HEK293 (cell line): Measurements from ENCODE around the gene UGGT2.

ENCODE experiments used
- EGR2 ChIP-seq: fragments of 450-650 bp; formaldehyde crosslinking; IDR thresholded peaks from 2 replicates; pipeline ENCODE4 v1.5.1; 2016; ENCODE audit warnings: low read depth, missing biosample characterization, missing genetic modification characterization
- FEZF1 ChIP-seq: fragments of 450-650 bp; formaldehyde crosslinking; IDR thresholded peaks from 2 replicates; pipeline ENCODE4 v1.5.1; 2016; ENCODE audit warnings: missing biosample characterization, missing genetic modification characterization
- GLIS2 ChIP-seq: fragments of 450-650 bp; formaldehyde crosslinking; IDR thresholded peaks from 2 replicates; pipeline ENCODE4 v1.5.1; 2016; ENCODE audit warnings: missing biosample characterization, missing genetic modification characterization
- IKZF3 ChIP-seq: fragments of 450-650 bp; IDR thresholded peaks from 2 replicates; pipeline ENCODE4 v1.5.0; 2018; ENCODE audit warnings: missing biosample characterization, mild to moderate bottlenecking, missing genetic modification characterization, moderate library complexity
- MZF1 ChIP-seq: fragments of 450-650 bp; formaldehyde crosslinking; IDR thresholded peaks from 2 replicates; pipeline ENCODE4 v1.5.1; 2017; ENCODE audit warnings: missing biosample characterization, missing genetic modification characterization, borderline replicate concordance
- OVOL3 ChIP-seq: fragments of 450-650 bp; formaldehyde crosslinking; IDR thresholded peaks from 2 replicates; pipeline ENCODE4 v1.5.1; 2016; ENCODE audit warnings: missing biosample characterization, missing genetic modification characterization
- PRDM2 ChIP-seq: fragments of 450-650 bp; formaldehyde crosslinking; IDR thresholded peaks from 2 replicates; pipeline ENCODE4 v1.5.1; 2016; ENCODE audit warnings: missing biosample characterization, missing genetic modification characterization, borderline replicate concordance
- ZFHX2 ChIP-seq: fragments of 450-650 bp; formaldehyde crosslinking; conservative IDR thresholded peaks from 2 replicates; pipeline ENCODE4 v1.5.1; 2016; ENCODE audit warnings: missing biosample characterization, missing genetic modification characterization
- ZFP37 ChIP-seq: fragments of 450-650 bp; formaldehyde crosslinking; IDR thresholded peaks from 2 replicates; pipeline ENCODE4 v1.5.1; 2016; ENCODE audit warnings: missing biosample characterization, missing genetic modification characterization
- ZNF174 ChIP-seq: fragments of 450-650 bp; formaldehyde crosslinking; IDR thresholded peaks from 2 replicates; pipeline ENCODE4 v1.5.0; 2017; ENCODE audit warnings: missing biosample characterization, mild to moderate bottlenecking, missing genetic modification characterization
- ZNF2 ChIP-seq: fragments of 450-650 bp; formaldehyde crosslinking; IDR thresholded peaks from 2 replicates; pipeline ENCODE4 v1.5.1; 2016; ENCODE audit warnings: missing biosample characterization, missing genetic modification characterization
- ZNF341 ChIP-seq: fragments of 450-650 bp; formaldehyde crosslinking; IDR thresholded peaks from 2 replicates; pipeline ENCODE4; 2016; ENCODE audit warnings: low read depth, missing biosample characterization, missing genetic modification characterization
- ZNF366 ChIP-seq: fragments of 450-650 bp; formaldehyde crosslinking; conservative IDR thresholded peaks from 2 replicates; pipeline ENCODE4 v1.5.1; 2016; ENCODE audit warnings: missing biosample characterization, missing genetic modification characterization
- ZNF394 ChIP-seq: fragments of 450-650 bp; formaldehyde crosslinking; IDR thresholded peaks from 2 replicates; pipeline ENCODE4 v1.5.1; 2016; ENCODE audit warnings: missing biosample characterization, missing genetic modification characterization, mild to moderate bottlenecking, moderate library complexity, borderline replicate concordance
- ZNF510 ChIP-seq: fragments of 450-650 bp; formaldehyde crosslinking; IDR thresholded peaks from 2 replicates; pipeline ENCODE4 v1.5.1; 2018; ENCODE audit warnings: mild to moderate bottlenecking, missing genetic modification characterization, missing biosample characterization; ENCODE audit not compliant: insufficient replicate concordance
- ZNF600 ChIP-seq: fragments of 450-650 bp; formaldehyde crosslinking; IDR thresholded peaks from 2 replicates; pipeline ENCODE4 v1.5.1; 2016; ENCODE audit warnings: missing biosample characterization, missing genetic modification characterization
- ZNF610 ChIP-seq: fragments of 450-650 bp; formaldehyde crosslinking; IDR thresholded peaks from 2 replicates; pipeline ENCODE4 v1.5.1; 2016; ENCODE audit warnings: missing biosample characterization, missing genetic modification characterization, borderline replicate concordance
- ZNF623 ChIP-seq: fragments of 450-650 bp; formaldehyde crosslinking; IDR thresholded peaks from 2 replicates; pipeline ENCODE4 v1.5.1; 2016; ENCODE audit warnings: missing biosample characterization, missing genetic modification characterization
- ZNF843 ChIP-seq: fragments of 450-650 bp; formaldehyde crosslinking; IDR thresholded peaks from 2 replicates; pipeline ENCODE4 v1.5.1; 2016; ENCODE audit warnings: missing biosample characterization, missing genetic modification characterization
- ZSCAN30 ChIP-seq: fragments of 450-650 bp; IDR thresholded peaks from 2 replicates; pipeline ENCODE4 v1.5.1; 2018; ENCODE audit warnings: missing biosample characterization, mild to moderate bottlenecking, missing genetic modification characterization, moderate library complexity
- ZSCAN5A ChIP-seq: fragments of 450-650 bp; formaldehyde crosslinking; IDR thresholded peaks from 2 replicates; pipeline ENCODE4 v1.5.1; 2016; ENCODE audit warnings: missing biosample characterization, missing genetic modification characterization

UGGT2 gene

GRCh38 chr13:96053003-96053703 is at the start of gene UGGT2 (continued):
- peak; percentile 87; the same call in 1 of the 2 replicates for TF ChIP-seq ZSCAN5A (tag by site-specific recombination)
- TF ChIP-seq ZNF510 (tag by site-specific recombination) = no peak
- no peak for TF ChIP-seq PRDM2 (tag by site-specific recombination)
- TF ChIP-seq ZSCAN30 (tag by site-specific recombination) = peak; percentile 25; the same call in 1 of the 2 replicates
- 0 out of 2 replicates have a peak, but pooled peaks have one; percentile 19 for TF ChIP-seq GLIS2
- peak; percentile 60; the same call in 1 of the 2 replicates for TF ChIP-seq IKZF3 (tag by site-specific recombination)
- TF ChIP-seq ZNF623 (tag by site-specific recombination) = no peak
- TF ChIP-seq MZF1 (tag by site-specific recombination) = no peak
- peak; percentile 18; the same call in 1 of the 2 replicates for TF ChIP-seq ZNF394 (tag by site-specific recombination)
- peak; percentile 95 for TF ChIP-seq ZNF341
- TF ChIP-seq ZFHX2 (tag by site-specific recombination) = peak; percentile 93
- TF ChIP-seq ZNF610 (tag by site-specific recombination) = peak; percentile 75
- TF ChIP-seq ZFP37 (tag by site-specific recombination) = peak; percentile 61; the same call in 1 of the 2 replicates
- TF ChIP-seq ZNF600 = no peak
- peak; percentile 72 for TF ChIP-seq FEZF1 (tag by site-specific recombination)
- TF ChIP-seq ZNF174 = no peak
- peak; percentile 70; the same call in 1 of the 2 replicates for TF ChIP-seq ZNF2
- TF ChIP-seq OVOL3 (tag by site-specific recombination) = no peak
- TF ChIP-seq ZNF366 = no peak; the same call in 1 of the 2 replicates
- no peak for TF ChIP-seq ZNF843 (tag by site-specific recombination)
- TF ChIP-seq EGR2 (tag by site-specific recombination) = peak; percentile 89
